HCT116 (cell line): Measurements from ENCODE around the gene TFDP3. TPM values are rescaled to one million over a fixed set of nuclear protein-coding genes. Genes with fewer than 3 reads are reported as not detected.

Source experiments
- ATAC-seq: fragments of 200-7000 bp; cut with Tn5 transposase; 2 replicates; pipeline ENCODE4 v1.9.1; 2020; ENCODE audit warnings: mild to moderate bottlenecking, moderate library complexity
- BruUV-seq: library from RNA; stranded (reverse); fragments of 400-500 nt; replicated peaks from 2 replicates; lab custom pipeline; 2021; lab: Mats Ljungman, UMichigan
- CTCF ChIA-PET: fragments of 300-600 bp; sonication (Branson Sonifier 250); formaldehyde crosslinking; loops from one replicate; lab custom pipeline; 2021; ENCODE audit warnings: antibody characterized with exemption; lab: Charles Lee
- POLR2A ChIA-PET: fragments of 300-600, 350-600 bp; sonication (Branson Sonifier 250); formaldehyde crosslinking; loops from one replicate; lab custom pipeline; 2021; ENCODE audit warnings: antibody characterized with exemption; lab: Charles Lee
- RAD21 ChIA-PET, 2 experiments: fragments of 300-600 bp; sonication (Branson Sonifier 250); formaldehyde crosslinking; loops; one replicate each; lab custom pipeline; 2023; ENCODE audit warnings: low total read pairs in 2 of 2; ENCODE audit not compliant: uncharacterized antibody in 2 of 2, unreplicated experiment in 2 of 2, low non-redundant PET in 1 of 2; lab: Charles Lee
- DNase-seq: peaks from one replicate; pipeline ENCODE4 v3.0.0-alpha.2; 2010; ENCODE audit warnings: low read depth, low spot score
- H2AFZ ChIP-seq: fragments of 200-600 bp; shearing (Covaris generic), sonication (generic); 2 replicates; pipeline ENCODE4 v1.6.1; 2017; ENCODE audit warnings: low read depth, mixed run types, mixed read lengths, antibody characterized with exemption, low read length; ENCODE audit not compliant: poor library complexity, severe bottlenecking
- H3K27ac ChIP-seq: 2 replicates; pipeline ENCODE4 v1.5.1; 2012; ENCODE audit warnings: low read depth, low read length
- H3K27me3 ChIP-seq: fragments of 200-600 bp; sonication (generic); 2 replicates; pipeline ENCODE4 v1.6.1; 2016; ENCODE audit warnings: mixed run types, low read length, mixed read lengths; ENCODE audit not compliant: insufficient read depth
- H3K36me3 ChIP-seq, 2 experiments: fragments of 200-500 bp in 1 of 2; fragments of 200-600 bp in 1 of 2; sonication (Bioruptor generic) in 1 of 2; sonication (generic) in 1 of 2; 2 replicates each; pipeline versions ENCODE4 v1.5.1 to v1.6.1; 2014 to 2016; ENCODE audit warnings: low read length in 2 of 2, inconsistent platforms in 1 of 2, mixed read lengths in 1 of 2, mixed run types in 1 of 2; ENCODE audit not compliant: insufficient read depth in 2 of 2, control insufficient read depth in 1 of 2
- H3K4me1 ChIP-seq, 2 experiments: fragments of 200-600 bp in 1 of 2; sonication (generic) in 1 of 2; 2 replicates each; pipeline versions ENCODE4 v1.5.1 to v1.6.1; 2012 to 2017; ENCODE audit warnings: low read length in 2 of 2, inconsistent platforms in 1 of 2, mild to moderate bottlenecking in 1 of 2, mixed read lengths in 1 of 2, mixed run types in 1 of 2, moderate library complexity in 1 of 2; ENCODE audit not compliant: insufficient read depth in 2 of 2, control insufficient read depth in 1 of 2
- H3K4me2 ChIP-seq: fragments of 200-600 bp; sonication (generic); 2 replicates; pipeline ENCODE4 v1.6.1; 2017; ENCODE audit warnings: mixed run types, low read length, mixed read lengths
- H3K4me3 ChIP-seq, 2 experiments: fragments of 200-600 bp in 1 of 2; sonication (generic) in 1 of 2; replicated peaks in 1 of 2; 2 replicates each; pipeline ENCODE4 v1.5.1; 2011 to 2016; ENCODE audit warnings: low read length in 2 of 2, control low read depth in 1 of 2, low read depth in 1 of 2, mild to moderate bottlenecking in 1 of 2, mixed read lengths in 1 of 2, mixed run types in 1 of 2
- H3K79me2 ChIP-seq: fragments of 200-600 bp; sonication (generic); 2 replicates; pipeline ENCODE4 v1.6.1; 2017; ENCODE audit warnings: mild to moderate bottlenecking, mixed run types, low read length, moderate library complexity, mixed read lengths; ENCODE audit not compliant: insufficient read depth
- H3K9ac ChIP-seq: fragments of 200-600 bp; sonication (generic); 2 replicates; pipeline ENCODE4 v1.6.1; 2016; ENCODE audit warnings: low read length, mixed read lengths
- H3K9me2 ChIP-seq: fragments of 200-600 bp; sonication (generic), shearing (Covaris generic); 2 replicates; pipeline ENCODE4 v1.6.1; 2017; ENCODE audit warnings: mixed run types, mild to moderate bottlenecking, moderate library complexity; ENCODE audit not compliant: insufficient read depth
- H3K9me3 ChIP-seq, 2 experiments: fragments of 200-500 bp in 1 of 2; fragments of 200-600 bp in 1 of 2; sonication (Bioruptor generic) in 1 of 2; sonication (generic) in 1 of 2; 2 replicates each; pipeline ENCODE4 v1.6.1; 2014 to 2017; ENCODE audit warnings: low read length in 2 of 2, mixed read lengths in 2 of 2, inconsistent platforms in 1 of 2, low read depth in 1 of 2, mild to moderate bottlenecking in 1 of 2, mixed run types in 1 of 2, moderate library complexity in 1 of 2; ENCODE audit not compliant: control insufficient read depth in 1 of 2, insufficient read depth in 1 of 2
- H4K20me1 ChIP-seq: fragments of 200-600 bp; sonication (generic), shearing (Covaris generic); 2 replicates; pipeline ENCODE4 v1.6.1; 2017; ENCODE audit warnings: mixed run types, mild to moderate bottlenecking, moderate library complexity; ENCODE audit not compliant: insufficient read depth
- EGR1 ChIP-seq: IDR thresholded peaks from 2 replicates; pipeline ENCODE4 v1.6.1; 2012; ENCODE audit warnings: low read depth
- JUND ChIP-seq: IDR thresholded peaks from 2 replicates; pipeline ENCODE4 v1.6.1; 2012
- MAX ChIP-seq: IDR thresholded peaks from 2 replicates; pipeline ENCODE4 v1.6.1; 2012
- POLR2AphosphoS5 ChIP-seq: IDR thresholded peaks from 2 replicates; pipeline ENCODE4 v1.6.1; 2011; ENCODE audit warnings: mild to moderate bottlenecking, low read depth, low read length, moderate library complexity
- RAD21 ChIP-seq: IDR thresholded peaks from 2 replicates; pipeline ENCODE4 v1.6.1; 2012; ENCODE audit warnings: low read depth, mild to moderate bottlenecking
- REST ChIP-seq: IDR thresholded peaks from 2 replicates; pipeline ENCODE4 v1.6.1; 2012; ENCODE audit warnings: low read depth
- SIN3A ChIP-seq: IDR thresholded peaks from 2 replicates; pipeline ENCODE4 v1.6.1; 2012; ENCODE audit warnings: low read depth
- TCF7L2 ChIP-seq: IDR thresholded peaks from 2 replicates; pipeline ENCODE4 v1.7.0; 2011; ENCODE audit warnings: borderline replicate concordance, inconsistent platforms; ENCODE audit not compliant: insufficient read depth, insufficient read length; ENCODE audit errors: extremely low read depth
- ZFX ChIP-seq: fragments of 450-650 bp; IDR thresholded peaks from 2 replicates; pipeline ENCODE4 v1.6.1; 2017
- intact Hi-C: fragments of 100-400 bp; cut with micrococcal nuclease; formaldehyde crosslinking; loops from 2 replicates; pipeline ENCODE4 v1.10.0; 2022
- total RNA-seq: library from RNA; stranded (reverse); gene quantifications from one replicate; pipeline ENCODE4 v1.2.1, GENCODE V29; 2021; ENCODE audit not compliant: unreplicated experiment

TFDP3 gene
- total RNA-seq, 1 experiment from 2014 or later, result not detected

GRCh38 chrX:133189195-133189594 lies 29.0 kb downstream of the TFDP3 start:
- TF ChIP-seq RAD21, result no peak
- no peak for TF ChIP-seq SIN3A
- TF ChIP-seq JUND, result no peak
- TF ChIP-seq ZFX, result no peak
- no peak for TF ChIP-seq EGR1
- no peak for TF ChIP-seq TCF7L2
- TF ChIP-seq REST, result no peak
- intact Hi-C loops, result no loop called here
- H3K9me3 ChIP-seq, result no peaks in the 10 kb centered on the region
- no peaks in the 10 kb centered on the region for H4K20me1 ChIP-seq
- H3K9ac ChIP-seq, result no peak overlapping the region
- H3K4me1 ChIP-seq, result peaks cover 17 to 30% of the 10 kb centered on the region in 2 experiments
- POLR2A ChIA-PET, result no interaction called here
- no peak overlapping the region for H2AFZ ChIP-seq
- RAD21 ChIA-PET, result no interaction called here
- no peaks in the 10 kb centered on the region for H3K36me3 ChIP-seq
- H3K27ac ChIP-seq, result no peak overlapping the region
- ATAC-seq (no peak), DNase-seq (no peak)
- no TSS peak for BruUV-seq
- no peaks in the 10 kb centered on the region for H3K9me2 ChIP-seq
- H3K27me3 ChIP-seq, result no peaks in the 10 kb centered on the region
- H3K4me2 ChIP-seq, result no peak overlapping the region
- no peak overlapping the region for H3K4me3 ChIP-seq
- CTCF ChIA-PET, result no interaction called here
- H3K79me2 ChIP-seq, result no peaks in the 10 kb centered on the region

GRCh38 chrX:133188631-133189030 lies 29.5 kb downstream of the TFDP3 start:
- Histone ChIP-seq H3K79me2 (no peaks in the 10 kb centered on the region), H3K4me3 (no peak overlapping the region), H3K9ac (no peak overlapping the region), H3K27me3 (no peaks in the 10 kb centered on the region), H3K4me2 (no peak overlapping the region), H3K4me1 (peaks cover 17 to 30% of the 10 kb centered on the region in 2 experiments), H2AFZ (no peak overlapping the region), H3K27ac (no peak overlapping the region), H3K36me3 (no peaks in the 10 kb centered on the region), H3K9me2 (no peaks in the 10 kb centered on the region), H3K9me3 (no peaks in the 10 kb centered on the region), H4K20me1 (no peaks in the 10 kb centered on the region)
- RAD21 ChIA-PET, result no interaction called here
- no peak for DNase-seq
- POLR2A ChIA-PET, result no interaction called here
- intact Hi-C loops, result no loop called here
- no peak for ATAC-seq
- TF ChIP-seq POLR2AphosphoS5 (no peak), TCF7L2 (no peak), MAX (no peak), JUND (no peak), REST (no peak)
- BruUV-seq, result no TSS peak
- CTCF ChIA-PET, result no interaction called here
